Transverse colon (tissue), 4 donors: ENCODE results near the gene IRF8. TPM values are rescaled to one million over a fixed set of nuclear protein-coding genes. Genes with fewer than 3 reads are reported as not detected.
A peak's percentile ranks its signal among the peaks of the same experiment; 100 is the strongest.

Experiments
- DNase-seq: peaks from one replicate; pipeline ENCODE4 v3.0.0-alpha.2; 2019
- H3K27ac ChIP-seq, 4 donors: fragments of 200-600 bp; sonication (generic); 2 replicates each; pipeline ENCODE4 v1.5.1; 2016 to 2018; ENCODE audit warnings: inconsistent platforms in 4 of 4
- H3K27me3 ChIP-seq: fragments of 200-600 bp; sonication (generic); 2 replicates; pipeline ENCODE4 v1.5.1; 2017; ENCODE audit warnings: inconsistent platforms
- H3K36me3 ChIP-seq, 4 donors: fragments of 200-600 bp; sonication (generic); 2 replicates each; pipeline ENCODE4 v1.5.1; 2017 to 2019; ENCODE audit warnings: inconsistent platforms in 4 of 4
- H3K4me1 ChIP-seq, 4 donors: fragments of 200-600 bp; sonication (generic); 2 replicates each; pipeline ENCODE4 v1.5.1; 2017 to 2020; ENCODE audit warnings: inconsistent platforms in 4 of 4
- H3K4me3 ChIP-seq, 4 donors: fragments of 200-600 bp; sonication (generic); 1 replicate in 1 of 4; 2 replicates in 3 of 4; pipeline versions ENCODE4 v1.5.1 to v1.6.1; 2017 to 2019; ENCODE audit warnings: inconsistent platforms in 4 of 4
- H3K9me3 ChIP-seq, 2 donors: fragments of 200-600 bp; sonication (generic); 2 replicates each; pipeline ENCODE4 v1.5.1; 2017 to 2019; ENCODE audit warnings: inconsistent platforms in 2 of 2
- EP300 ChIP-seq: sonication (generic); formaldehyde crosslinking; IDR thresholded peaks from one replicate; pipeline ENCODE4 v1.6.1; 2017; ENCODE audit warnings: antibody characterized with exemption, low read depth
- POLR2A ChIP-seq: fragments of 450-650 bp; IDR thresholded peaks from one replicate; pipeline ENCODE4 v1.6.1; 2016; ENCODE audit warnings: antibody characterized with exemption, mild to moderate bottlenecking, moderate library complexity
- POLR2AphosphoS5 ChIP-seq, 3 donors: sonication (generic); formaldehyde crosslinking; IDR thresholded peaks; one replicate each; pipeline ENCODE4 v1.6.1; 2016; ENCODE audit warnings: antibody characterized with exemption in 3 of 3
- WGBS, 2 donors: methylation state at CpG; one replicate each; pipeline ENCODE4 v1.1.5; 2018; ENCODE audit warnings: low coverage in 1 of 2; 5-methylcytosine and 5-hydroxymethylcytosine counted together
- in situ Hi-C, 4 donors: fragments of 200-750 bp; cut with MboI; loops; one replicate each; pipeline versions ENCODE4 v1.15.0 to v1.15.1; 2017; ENCODE audit warnings: low sequenced_read_pairs in 3 of 4, low pct_ligation_motif_present in 1 of 4, low pct_unique_long_range_greater_than_20kb in 1 of 4
- intact Hi-C: fragments of 100-400 bp; cut with DNase I; formaldehyde crosslinking; loops from one replicate; pipeline ENCODE4 v1.15.1; 2023; ENCODE audit warnings: low total_unique reads
- total RNA-seq, 4 donors: library from RNA; depleted of rRNA; stranded (reverse); fragments of >200 nt; gene quantifications; one replicate each; pipeline ENCODE4 v1.1.0, GENCODE V29; 2016
- TF ChIP-seq, protein P1 (sequence below), 5 experiments: fragments of 200-600 bp in 3 of 5; fragments of 450-650 bp in 2 of 5; sonication (generic) in 3 of 5; IDR thresholded peaks; 1 replicate in 2 of 5; 2 replicates in 3 of 5; pipeline ENCODE4 v1.5.1; 2016 to 2017; ENCODE audit warnings: antibody characterized with exemption in 5 of 5, inconsistent platforms in 3 of 5, mild to moderate bottlenecking in 2 of 5, moderate library complexity in 1 of 5

The IRF8 gene
- total RNA-seq, 4 donors from 2014 or later: 20.7 to 70.7 (median 45.2) TPM

DNA sequence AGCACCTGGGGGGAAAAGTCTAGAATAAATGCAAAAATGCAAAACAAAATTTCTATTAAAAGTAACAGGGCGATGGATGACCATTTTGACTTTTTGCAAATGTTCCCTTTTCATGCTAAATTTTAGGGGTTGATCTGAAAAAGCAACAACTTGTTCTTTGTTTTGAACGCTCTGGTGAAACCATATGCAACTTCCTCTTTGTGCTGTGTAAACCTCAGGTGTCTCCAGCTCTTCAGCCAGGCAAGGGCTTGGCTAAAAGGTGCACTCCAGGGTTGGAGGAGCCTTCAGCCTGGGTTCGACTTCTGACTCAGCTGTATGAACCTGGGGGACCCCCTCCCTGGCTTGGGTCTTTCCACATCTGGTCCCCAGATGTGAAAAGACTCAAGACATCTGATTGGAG lies 9.5 kb downstream of the IRF8 start:
- no peaks in the 10 kb centered on the region for H3K9me3 ChIP-seq
- H3K27me3 ChIP-seq: no peaks in the 10 kb centered on the region
- H3K27ac ChIP-seq: peak overlapping the region; percentile 11 to 44 (median 38)
- H3K4me1 ChIP-seq: peaks cover 0 to 18% (median 5%) of the 10 kb centered on the region in 4 donors
- H3K36me3 ChIP-seq: no peaks in the 10 kb centered on the region
- in situ Hi-C loops (no loop called here), intact Hi-C loops (no loop called here)
- WGBS, 2 donors: 63 to 68% methylated on average over 2 to 3 of the region's 3 CpGs
- H3K4me3 ChIP-seq: no peak overlapping the region
- DNase-seq: no peak
- TF ChIP-seq POLR2A (no peak), POLR2AphosphoS5 (IDR thresholded peaks at IDR 0.05) (no peak), EP300 (no peak)
- TF ChIP-seq, protein P1, sequence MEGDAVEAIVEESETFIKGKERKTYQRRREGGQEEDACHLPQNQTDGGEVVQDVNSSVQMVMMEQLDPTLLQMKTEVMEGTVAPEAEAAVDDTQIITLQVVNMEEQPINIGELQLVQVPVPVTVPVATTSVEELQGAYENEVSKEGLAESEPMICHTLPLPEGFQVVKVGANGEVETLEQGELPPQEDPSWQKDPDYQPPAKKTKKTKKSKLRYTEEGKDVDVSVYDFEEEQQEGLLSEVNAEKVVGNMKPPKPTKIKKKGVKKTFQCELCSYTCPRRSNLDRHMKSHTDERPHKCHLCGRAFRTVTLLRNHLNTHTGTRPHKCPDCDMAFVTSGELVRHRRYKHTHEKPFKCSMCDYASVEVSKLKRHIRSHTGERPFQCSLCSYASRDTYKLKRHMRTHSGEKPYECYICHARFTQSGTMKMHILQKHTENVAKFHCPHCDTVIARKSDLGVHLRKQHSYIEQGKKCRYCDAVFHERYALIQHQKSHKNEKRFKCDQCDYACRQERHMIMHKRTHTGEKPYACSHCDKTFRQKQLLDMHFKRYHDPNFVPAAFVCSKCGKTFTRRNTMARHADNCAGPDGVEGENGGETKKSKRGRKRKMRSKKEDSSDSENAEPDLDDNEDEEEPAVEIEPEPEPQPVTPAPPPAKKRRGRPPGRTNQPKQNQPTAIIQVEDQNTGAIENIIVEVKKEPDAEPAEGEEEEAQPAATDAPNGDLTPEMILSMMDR (IDR thresholded peaks at IDR 0.05): no peak

DNA sequence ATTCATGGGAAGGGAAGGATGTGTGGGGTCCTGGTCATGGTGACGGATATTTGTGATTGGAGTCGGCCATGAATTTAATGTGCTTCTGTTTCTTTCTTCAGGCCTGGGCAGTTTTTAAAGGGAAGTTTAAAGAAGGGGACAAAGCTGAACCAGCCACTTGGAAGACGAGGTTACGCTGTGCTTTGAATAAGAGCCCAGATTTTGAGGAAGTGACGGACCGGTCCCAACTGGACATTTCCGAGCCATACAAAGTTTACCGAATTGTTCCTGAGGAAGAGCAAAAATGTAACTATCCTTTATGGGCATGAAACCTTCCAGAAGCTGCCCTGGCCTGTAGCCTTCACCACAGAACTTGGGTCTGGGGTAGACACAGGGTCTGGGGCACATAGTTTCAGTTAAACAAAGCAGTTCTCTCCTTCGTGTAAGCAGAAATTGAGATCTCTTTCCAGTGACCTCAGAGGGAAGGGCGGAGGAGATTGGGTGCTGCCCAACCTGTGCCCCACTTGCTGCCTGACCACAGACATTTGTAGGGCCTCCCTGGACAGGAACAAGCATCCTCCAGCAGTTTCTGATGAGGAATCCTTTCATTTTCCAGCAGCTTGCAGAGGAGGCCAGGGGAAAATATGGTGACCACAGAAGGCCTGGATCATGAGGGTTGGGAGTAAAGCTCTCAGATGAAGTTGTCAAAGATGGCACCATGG lies 10.1 kb downstream of the IRF8 start:
- no peak for TF ChIP-seq POLR2AphosphoS5 (IDR thresholded peaks at IDR 0.05)
- no peak for TF ChIP-seq POLR2A
- no peak for TF ChIP-seq EP300
- TF ChIP-seq, protein P1 (IDR thresholded peaks at IDR 0.05): no peak
- in situ Hi-C loops: no loop called here
- H3K27ac ChIP-seq: peak overlapping the region; percentile 32 to 44 (median 42)

DNA sequence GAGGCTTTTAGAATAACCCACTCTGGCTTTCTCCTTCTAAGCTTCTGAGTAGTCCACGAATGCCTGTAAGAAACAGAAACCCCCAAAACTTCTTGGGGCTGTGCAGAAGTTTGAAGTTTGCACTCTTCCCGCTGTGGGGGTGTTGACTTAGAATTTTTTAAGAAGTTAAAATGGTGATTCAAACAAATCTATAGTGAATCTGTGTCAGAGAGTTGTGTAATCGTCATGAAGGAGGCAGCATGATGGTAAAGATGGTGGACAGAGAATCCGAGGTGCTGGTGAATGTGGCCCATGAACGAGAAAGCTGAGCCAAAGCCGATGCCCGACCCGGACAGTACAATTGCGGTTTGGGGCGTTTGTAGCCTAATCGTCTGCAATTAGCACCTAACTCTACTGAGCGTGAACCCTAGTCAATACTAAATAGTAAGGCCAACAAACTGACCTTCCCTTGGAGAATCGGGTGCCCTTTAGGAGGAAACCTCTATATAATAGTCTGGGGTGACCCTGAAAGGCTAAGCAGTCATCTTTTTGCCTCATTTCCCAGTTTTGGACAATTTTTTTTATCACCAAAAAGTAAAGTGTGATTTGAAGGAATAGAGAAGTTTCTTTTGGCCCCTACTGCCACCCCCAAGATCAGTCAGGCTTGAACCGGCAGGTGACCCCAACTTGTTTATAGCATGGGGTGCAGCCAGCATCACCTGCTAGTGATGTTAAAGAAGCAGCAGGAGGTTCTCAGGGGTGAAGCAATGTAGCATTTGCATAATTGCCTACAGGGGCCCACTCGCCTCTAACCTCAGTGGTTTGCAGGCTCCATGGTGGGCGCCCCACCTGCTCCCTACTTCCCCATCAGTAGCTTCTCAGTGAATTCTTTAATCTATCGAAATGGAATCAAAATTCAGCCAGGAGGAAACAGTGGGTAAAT lies 11.2 kb downstream of the IRF8 start:
- Histone ChIP-seq H3K4me3 (no peak overlapping the region), H3K4me1 (peaks cover 0 to 18% (median 5%) of the 10 kb centered on the region in 4 donors), H3K27me3 (no peaks in the 10 kb centered on the region), H3K36me3 (no peaks in the 10 kb centered on the region), H3K9me3 (no peaks in the 10 kb centered on the region), H3K27ac (peak overlapping the region in 3 of 4 donors; percentile 8 to 44 (median 39))
- TF ChIP-seq, protein P1 (IDR thresholded peaks at IDR 0.05): no peak
- TF ChIP-seq POLR2A (no peak), EP300 (no peak), POLR2AphosphoS5 (IDR thresholded peaks at IDR 0.05) (no peak)
- no peak for DNase-seq
- in situ Hi-C loops (no loop called here), intact Hi-C loops (no loop called here)
- WGBS, 2 donors: 84 to 91% methylated on average over 10 to 17 of the region's 17 CpGs

More for the DNA sequence above, 10.1 kb downstream of the IRF8 start:
- Histone ChIP-seq H3K36me3 (no peaks in the 10 kb centered on the region), H3K4me3 (no peak overlapping the region), H3K4me1 (peaks cover 0 to 18% (median 5%) of the 10 kb centered on the region in 4 donors), H3K9me3 (no peaks in the 10 kb centered on the region), H3K27me3 (no peaks in the 10 kb centered on the region)
- DNase-seq: no peak
- intact Hi-C loops: no loop called here
- 81% methylated on average over 10 of the region's 10 CpGs; no CpG with 5 or more reads in 1 of the 2 donors for WGBS, 2 donors

DNA sequence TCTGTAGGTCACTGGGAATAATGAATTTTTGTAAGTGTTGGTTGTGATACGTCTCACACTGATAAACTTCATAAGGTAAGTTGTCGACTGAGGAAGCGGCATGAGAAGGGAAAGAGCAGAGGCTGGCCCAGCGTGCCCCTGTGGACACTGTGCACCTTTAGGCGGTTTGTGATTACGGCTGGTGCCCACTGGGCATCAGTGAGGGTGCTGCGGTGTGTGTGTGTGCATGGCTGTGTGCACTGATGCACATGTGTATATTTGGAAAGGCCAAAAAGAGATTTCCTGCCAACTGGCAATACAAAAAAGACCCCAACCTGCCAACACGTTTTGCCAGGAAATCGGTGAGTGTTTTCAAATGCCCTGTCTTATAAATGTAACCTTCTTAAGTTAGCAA lies 11.9 kb downstream of the IRF8 start:
- Histone ChIP-seq H3K27ac (peak overlapping the region in 1 of 4 donors; percentile 29), H3K27me3 (no peaks in the 10 kb centered on the region), H3K9me3 (no peaks in the 10 kb centered on the region), H3K4me1 (peaks cover 5 to 25% (median 5%) of the 10 kb centered on the region in 4 donors), H3K4me3 (no peak overlapping the region), H3K36me3 (no peaks in the 10 kb centered on the region)
- no peak for TF ChIP-seq POLR2AphosphoS5 (IDR thresholded peaks at IDR 0.05)
- TF ChIP-seq, protein P1 (IDR thresholded peaks at IDR 0.05): no peak
- TF ChIP-seq POLR2A: no peak
- no peak for TF ChIP-seq EP300
- no peak for DNase-seq
- intact Hi-C loops: no loop called here
- in situ Hi-C loops: no loop called here
- 87 to 92% methylated on average over 3 to 9 of the region's 9 CpGs for WGBS, 2 donors
